Duodenal mucosa (tissue), 2 donors: ENCODE results near the gene PUM2.

Experiments
- H3K27ac ChIP-seq: one replicate; pipeline ENCODE4 v1.7.0; 2013; ENCODE audit warnings: low read depth, low read length
- H3K27me3 ChIP-seq, 2 donors: one replicate each; pipeline ENCODE4 v1.7.0; 2013; ENCODE audit warnings: low read length in 2 of 2, control low read depth in 1 of 2; ENCODE audit not compliant: insufficient read depth in 2 of 2, control insufficient read depth in 1 of 2
- H3K36me3 ChIP-seq, 2 donors: one replicate each; pipeline ENCODE4 v1.7.0; 2013; ENCODE audit warnings: low read length in 2 of 2, control low read depth in 1 of 2; ENCODE audit not compliant: insufficient read depth in 2 of 2, control insufficient read depth in 1 of 2
- H3K4me1 ChIP-seq, 2 donors: one replicate each; pipeline ENCODE4 v1.7.0; 2013; ENCODE audit warnings: low read length in 2 of 2, control low read depth in 1 of 2; ENCODE audit not compliant: insufficient read depth in 2 of 2, control insufficient read depth in 1 of 2
- H3K4me3 ChIP-seq, 2 donors: one replicate each; pipeline ENCODE4 v1.7.0; 2013; ENCODE audit warnings: low read length in 2 of 2, low read depth in 1 of 2
- H3K9ac ChIP-seq, 2 donors: one replicate each; pipeline ENCODE4 v1.7.0; 2013; ENCODE audit warnings: low read length in 2 of 2, low read depth in 1 of 2
- H3K9me3 ChIP-seq, 2 donors: one replicate each; pipeline ENCODE4 v1.7.0; 2013; ENCODE audit warnings: low read length in 2 of 2, control low read depth in 1 of 2; ENCODE audit not compliant: control insufficient read depth in 1 of 2

The PUM2 gene, protein sequence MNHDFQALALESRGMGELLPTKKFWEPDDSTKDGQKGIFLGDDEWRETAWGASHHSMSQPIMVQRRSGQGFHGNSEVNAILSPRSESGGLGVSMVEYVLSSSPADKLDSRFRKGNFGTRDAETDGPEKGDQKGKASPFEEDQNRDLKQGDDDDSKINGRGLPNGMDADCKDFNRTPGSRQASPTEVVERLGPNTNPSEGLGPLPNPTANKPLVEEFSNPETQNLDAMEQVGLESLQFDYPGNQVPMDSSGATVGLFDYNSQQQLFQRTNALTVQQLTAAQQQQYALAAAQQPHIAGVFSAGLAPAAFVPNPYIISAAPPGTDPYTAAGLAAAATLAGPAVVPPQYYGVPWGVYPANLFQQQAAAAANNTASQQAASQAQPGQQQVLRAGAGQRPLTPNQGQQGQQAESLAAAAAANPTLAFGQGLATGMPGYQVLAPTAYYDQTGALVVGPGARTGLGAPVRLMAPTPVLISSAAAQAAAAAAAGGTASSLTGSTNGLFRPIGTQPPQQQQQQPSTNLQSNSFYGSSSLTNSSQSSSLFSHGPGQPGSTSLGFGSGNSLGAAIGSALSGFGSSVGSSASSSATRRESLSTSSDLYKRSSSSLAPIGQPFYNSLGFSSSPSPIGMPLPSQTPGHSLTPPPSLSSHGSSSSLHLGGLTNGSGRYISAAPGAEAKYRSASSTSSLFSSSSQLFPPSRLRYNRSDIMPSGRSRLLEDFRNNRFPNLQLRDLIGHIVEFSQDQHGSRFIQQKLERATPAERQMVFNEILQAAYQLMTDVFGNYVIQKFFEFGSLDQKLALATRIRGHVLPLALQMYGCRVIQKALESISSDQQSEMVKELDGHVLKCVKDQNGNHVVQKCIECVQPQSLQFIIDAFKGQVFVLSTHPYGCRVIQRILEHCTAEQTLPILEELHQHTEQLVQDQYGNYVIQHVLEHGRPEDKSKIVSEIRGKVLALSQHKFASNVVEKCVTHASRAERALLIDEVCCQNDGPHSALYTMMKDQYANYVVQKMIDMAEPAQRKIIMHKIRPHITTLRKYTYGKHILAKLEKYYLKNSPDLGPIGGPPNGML

DNA sequence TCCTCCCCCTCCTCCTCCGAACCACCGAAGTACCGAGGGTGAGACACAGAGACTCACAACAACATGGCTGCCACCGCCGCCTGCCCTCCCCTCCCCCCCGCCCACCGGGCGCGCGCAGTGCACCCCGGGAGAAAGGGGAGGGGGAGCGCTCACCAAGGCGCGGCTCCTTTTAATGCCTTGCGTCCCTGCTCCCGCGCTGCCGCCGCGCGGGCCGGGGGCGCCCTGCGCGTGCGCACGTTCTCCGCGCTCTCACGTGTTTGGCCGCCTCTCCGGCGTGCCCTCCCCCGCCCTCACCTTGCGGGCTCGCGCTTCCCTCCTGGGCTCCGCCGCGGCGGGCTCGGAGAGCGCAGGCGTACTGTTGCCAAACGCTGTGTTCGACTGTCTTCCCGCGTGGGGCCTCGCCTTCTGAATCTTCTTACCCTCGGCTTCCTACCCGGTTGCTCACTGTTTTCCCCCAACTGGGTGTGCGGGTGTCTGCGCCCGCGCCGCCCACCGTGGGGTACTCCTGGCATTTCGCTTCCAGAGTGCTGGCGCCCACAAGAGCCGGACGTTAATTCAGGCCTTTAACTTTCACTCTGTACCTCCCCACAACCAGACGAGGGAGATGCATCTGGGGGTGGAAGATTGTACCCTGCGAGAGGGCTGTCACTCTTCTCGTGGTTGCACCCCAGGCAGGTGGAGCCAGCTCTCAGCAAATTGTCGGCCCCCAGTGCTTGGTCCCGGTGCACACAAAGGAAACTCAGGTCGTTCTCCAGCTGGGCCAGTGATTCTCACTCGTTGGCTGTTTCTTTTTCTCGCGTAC is at the start of gene PUM2:
PUM2 (minus strand) TSS at position 92 of the 802 bp plus-strand sequence. CDS start 23,484 bp downstream, outside the sequence.
- H3K27me3 ChIP-seq: no peaks in the 10 kb centered on the region
- peak within 1 kb of the TSS; percentile 92 for H3K27ac ChIP-seq
- no peaks in the 10 kb centered on the region for H3K9me3 ChIP-seq
- peak within 1 kb of the TSS; percentile 82 to 93 for H3K9ac ChIP-seq
- peaks cover 44 to 48% of the 10 kb centered on the region in 2 donors for H3K4me1 ChIP-seq
- H3K4me3 ChIP-seq: peak within 1 kb of the TSS; percentile 90 to 95
- H3K36me3 ChIP-seq: no peaks in the 10 kb centered on the region

DNA sequence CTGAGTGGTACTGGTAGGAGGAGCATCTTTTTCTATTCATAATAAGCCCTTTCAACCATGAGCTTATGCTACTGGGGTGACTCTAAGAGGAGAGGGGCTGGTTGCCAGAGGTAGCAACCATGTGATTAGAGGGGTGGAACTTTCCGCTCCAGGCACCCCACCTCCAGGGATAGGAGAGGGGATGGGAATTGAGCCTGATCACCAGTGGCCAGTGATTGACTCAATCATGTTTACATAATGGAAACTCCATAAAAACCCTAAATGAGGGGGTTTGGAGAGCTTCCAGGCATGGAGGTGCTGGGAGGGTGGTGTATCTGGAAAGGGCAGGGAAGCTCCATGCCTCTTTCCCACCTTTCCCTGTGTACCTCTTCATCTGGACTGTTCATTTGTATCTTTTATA is 49.7 kb upstream of the PUM2 start:
- H3K4me1 ChIP-seq: peaks cover 0 to 2% of the 10 kb centered on the region in 2 donors
- H3K27ac ChIP-seq: no peak overlapping the region
- no peaks in the 10 kb centered on the region for H3K27me3 ChIP-seq
- no peak overlapping the region for H3K4me3 ChIP-seq
- H3K9me3 ChIP-seq: no peaks in the 10 kb centered on the region
- no peak overlapping the region for H3K9ac ChIP-seq
- no peaks in the 10 kb centered on the region for H3K36me3 ChIP-seq

DNA sequence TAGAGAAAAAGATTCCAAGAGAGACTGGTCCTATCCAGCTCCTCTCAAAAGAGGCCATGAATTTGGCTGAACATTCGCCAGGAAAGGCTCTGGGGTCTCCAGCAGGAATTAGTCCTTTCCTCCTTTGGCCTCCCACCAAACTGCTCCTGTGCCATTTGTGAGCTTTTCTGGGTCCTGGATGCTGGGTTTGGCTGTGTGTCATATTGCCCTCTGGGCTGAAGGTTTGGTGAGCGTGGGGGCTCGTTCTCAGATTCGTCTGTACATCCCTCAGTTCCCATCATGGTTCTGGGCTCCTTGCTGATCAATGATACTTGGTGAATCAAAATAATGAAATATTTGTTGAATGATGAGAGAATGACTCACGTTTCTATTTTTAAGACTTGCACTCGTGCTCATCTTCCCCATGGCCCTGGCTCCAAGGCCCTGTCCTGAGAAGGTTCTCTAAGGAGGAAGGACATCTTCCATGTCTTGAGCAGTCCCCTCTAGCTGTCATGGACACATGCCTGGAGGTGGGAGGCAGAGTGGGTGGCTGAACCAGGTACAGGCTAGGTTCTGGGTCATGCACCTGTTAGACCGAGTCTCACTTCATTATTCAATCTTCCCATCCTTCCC is 48.4 kb upstream of the PUM2 start:
- no peaks in the 10 kb centered on the region for H3K36me3 ChIP-seq
- no peaks in the 10 kb centered on the region for H3K27me3 ChIP-seq
- no peak overlapping the region for H3K9ac ChIP-seq
- peaks cover 6 to 8% of the 10 kb centered on the region in 2 donors for H3K4me1 ChIP-seq
- no peaks in the 10 kb centered on the region for H3K9me3 ChIP-seq
- H3K27ac ChIP-seq: no peak overlapping the region
- no peak overlapping the region for H3K4me3 ChIP-seq

DNA sequence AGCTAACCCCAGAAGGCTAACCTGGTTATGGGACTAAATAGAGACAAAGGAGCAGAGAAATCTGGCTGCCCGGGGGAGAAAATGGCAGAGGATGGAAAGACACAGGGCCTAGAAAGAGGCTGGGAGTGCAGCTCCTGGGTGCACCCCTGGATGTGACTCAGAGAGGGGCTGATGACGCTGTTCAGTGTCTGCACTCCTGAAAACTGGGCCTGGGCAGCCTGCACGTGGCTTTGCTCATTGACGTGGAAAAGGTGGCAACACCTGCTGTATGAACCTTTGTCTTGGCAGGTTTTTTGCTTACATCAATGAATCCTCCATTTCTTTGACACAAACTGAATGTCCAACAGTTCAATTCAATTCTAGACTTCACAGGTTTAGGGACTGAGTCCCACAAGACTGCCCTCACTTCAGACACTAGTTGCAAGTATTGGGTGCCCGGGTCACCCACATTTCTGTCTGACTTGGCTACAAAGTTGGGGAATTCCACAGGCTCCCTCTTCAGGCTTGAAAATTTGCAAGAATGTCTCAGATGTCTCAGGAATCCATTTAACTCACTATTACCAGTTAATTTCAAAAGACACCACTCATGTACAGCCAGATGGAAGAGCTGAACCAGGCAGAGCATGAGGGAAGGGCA is 47.3 kb upstream of the PUM2 start:
- H3K9me3 ChIP-seq: no peaks in the 10 kb centered on the region
- no peak overlapping the region for H3K9ac ChIP-seq
- H3K27me3 ChIP-seq: no peaks in the 10 kb centered on the region
- no peak overlapping the region for H3K4me3 ChIP-seq
- H3K4me1 ChIP-seq: peaks cover 8 to 10% of the 10 kb centered on the region in 2 donors
- H3K27ac ChIP-seq: no peak overlapping the region
- no peaks in the 10 kb centered on the region for H3K36me3 ChIP-seq

DNA sequence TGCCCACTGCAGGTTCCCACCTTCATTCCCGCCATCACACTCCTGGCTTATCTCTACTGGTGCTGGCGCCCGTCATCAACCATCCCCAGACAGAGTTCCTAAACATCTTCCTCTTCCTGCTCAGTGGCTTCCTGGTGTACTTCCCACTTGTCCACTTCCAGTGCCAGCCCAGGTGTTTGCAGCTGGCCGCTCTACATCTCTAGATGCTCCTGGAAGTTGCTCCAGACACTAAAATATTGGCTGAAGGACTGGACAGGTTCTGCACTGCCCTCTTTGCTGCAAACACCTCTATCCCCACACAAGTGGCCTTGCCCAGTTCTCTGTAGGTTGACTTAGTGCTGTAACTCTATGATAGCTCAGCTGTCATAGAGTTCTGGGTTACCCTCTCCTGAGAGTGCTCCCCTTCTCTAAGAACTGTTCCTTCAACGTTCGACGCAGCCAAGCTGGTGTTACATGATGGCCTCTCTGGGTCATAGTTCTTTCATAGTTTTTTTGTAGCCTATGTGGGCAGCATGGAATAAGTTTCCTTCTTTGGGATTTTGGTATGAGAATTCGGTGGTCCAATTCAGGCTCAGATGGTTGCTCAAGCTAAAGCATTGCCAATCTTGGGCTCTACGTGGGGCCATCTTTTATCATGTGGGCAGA is 45.8 kb upstream of the PUM2 start:
- Histone ChIP-seq H3K27me3 (no peaks in the 10 kb centered on the region), H3K9ac (no peak overlapping the region), H3K4me3 (no peak overlapping the region), H3K4me1 (peaks cover 8 to 14% of the 10 kb centered on the region in 2 donors), H3K9me3 (no peaks in the 10 kb centered on the region), H3K36me3 (no peaks in the 10 kb centered on the region), H3K27ac (no peak overlapping the region)

DNA sequence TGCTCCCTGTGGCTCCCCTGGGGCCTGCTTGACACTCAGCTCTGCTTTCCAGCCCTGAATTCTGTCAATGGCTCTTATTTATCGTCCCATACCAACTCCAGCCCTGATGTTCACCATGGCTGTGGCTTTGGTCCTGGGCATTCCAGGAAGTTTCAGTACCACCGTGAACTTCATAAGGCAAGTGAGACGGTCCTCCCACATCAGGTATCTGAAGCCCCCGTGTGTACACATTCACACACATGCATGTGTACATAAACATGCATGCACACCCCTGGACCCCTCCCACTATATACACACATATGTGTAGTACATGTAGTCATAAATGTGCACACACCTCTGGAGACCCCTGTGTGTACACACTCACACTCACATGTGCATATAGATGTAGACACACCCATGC is 43.3 kb upstream of the PUM2 start:
- H3K4me3 ChIP-seq: no peak overlapping the region
- H3K9ac ChIP-seq: no peak overlapping the region
- H3K4me1 ChIP-seq: peaks cover 8 to 14% of the 10 kb centered on the region in 2 donors
- no peaks in the 10 kb centered on the region for H3K9me3 ChIP-seq
- H3K27ac ChIP-seq: no peak overlapping the region
- H3K27me3 ChIP-seq: no peaks in the 10 kb centered on the region
- H3K36me3 ChIP-seq: no peaks in the 10 kb centered on the region

DNA sequence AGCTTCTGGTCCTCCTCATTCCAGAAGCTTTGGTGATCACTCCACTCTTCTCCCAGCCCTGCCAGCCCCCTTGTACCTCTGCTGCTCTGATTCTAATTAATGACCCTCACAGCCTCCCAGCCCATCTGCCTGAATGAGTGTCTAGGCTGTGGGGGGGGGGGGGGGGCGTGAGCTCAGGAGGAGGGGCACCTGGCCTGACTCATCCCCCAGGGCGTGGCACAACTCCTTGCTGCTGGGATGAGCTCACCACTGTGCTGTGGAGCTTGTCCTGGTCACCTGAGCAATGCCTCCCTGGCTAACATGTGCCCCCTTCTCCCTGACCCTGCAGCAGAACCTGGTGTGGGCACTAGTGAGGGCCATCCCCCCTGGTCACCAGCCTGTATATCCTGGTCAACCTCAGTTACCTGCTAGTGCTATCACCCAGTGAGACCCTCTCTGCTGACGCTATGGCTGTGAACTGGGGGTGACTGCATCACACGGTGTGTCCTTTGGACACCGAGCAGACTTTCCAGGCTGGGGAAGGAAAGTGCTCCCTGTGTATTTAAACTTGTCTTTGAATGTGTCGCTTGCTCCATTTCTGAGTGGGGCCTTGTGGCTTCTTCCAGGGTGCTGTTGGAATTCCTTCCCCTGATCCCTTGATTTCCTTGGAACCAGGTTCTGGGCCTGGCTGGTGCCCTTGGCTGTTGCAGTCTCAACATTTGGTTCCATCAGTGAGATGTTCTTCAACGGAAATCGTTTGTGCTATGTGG is 41.5 kb upstream of the PUM2 start:
- Histone ChIP-seq H3K27ac (no peak overlapping the region), H3K27me3 (no peaks in the 10 kb centered on the region), H3K4me1 (peaks cover 8 to 14% of the 10 kb centered on the region in 2 donors), H3K4me3 (no peak overlapping the region), H3K9ac (no peak overlapping the region), H3K9me3 (no peaks in the 10 kb centered on the region), H3K36me3 (no peaks in the 10 kb centered on the region)

DNA sequence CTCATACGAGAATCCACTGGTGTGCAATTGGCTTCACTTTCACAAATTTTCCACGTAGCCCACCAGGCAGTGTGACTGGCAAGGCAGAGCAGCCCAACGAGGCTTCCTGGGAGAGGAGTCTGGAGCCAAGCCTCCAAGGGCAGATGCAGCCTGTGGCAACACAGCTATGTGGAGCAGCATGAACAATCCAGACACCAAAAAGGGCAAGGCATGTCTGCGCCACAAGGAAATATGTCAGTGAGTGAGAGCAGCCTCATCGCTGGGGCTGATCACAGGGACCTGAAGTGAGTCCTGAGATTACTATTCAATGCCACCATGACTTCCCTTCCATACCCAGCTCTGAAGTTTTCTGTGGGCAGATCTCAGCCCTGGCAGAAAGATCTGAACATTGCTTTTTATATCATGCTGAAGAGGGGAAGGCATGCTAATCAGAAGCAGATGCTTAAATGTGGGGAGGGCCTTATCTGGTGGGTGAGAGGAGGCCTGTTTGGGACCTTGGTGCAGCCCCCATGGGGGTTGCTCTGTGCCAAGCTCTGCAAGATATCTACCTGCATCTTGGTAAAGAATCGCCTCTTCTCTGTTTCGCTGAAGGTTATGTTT is 40.0 kb upstream of the PUM2 start:
- Histone ChIP-seq H3K27ac (no peak overlapping the region), H3K9me3 (no peaks in the 10 kb centered on the region), H3K27me3 (no peaks in the 10 kb centered on the region), H3K4me3 (no peak overlapping the region), H3K36me3 (no peaks in the 10 kb centered on the region), H3K4me1 (peaks cover 12 to 17% of the 10 kb centered on the region in 2 donors), H3K9ac (no peak overlapping the region)
